H1 (cell line): ENCODE measurements around the gene HSPA1A. TPM values are rescaled to one million over a fixed set of nuclear protein-coding genes. Genes with fewer than 3 reads are reported as not detected.

Experiments used
- CTCF ChIA-PET: fragments of 300-600 bp; sonication (Branson Sonifier 250); formaldehyde crosslinking; loops from one replicate; lab custom pipeline; 2021; ENCODE audit not compliant: partially characterized antibody; lab: Charles Lee
- POLR2A ChIA-PET: fragments of 300-600 bp; sonication (Branson Sonifier 250); formaldehyde crosslinking; loops from one replicate; lab custom pipeline; 2021; ENCODE audit warnings: inconsistent platforms; ENCODE audit not compliant: partially characterized antibody; lab: Charles Lee
- DNase-seq, 2 experiments: peaks; one replicate each; pipeline versions ENCODE4 v3.0.0 to v3.0.0-alpha.2; 2010 to 2022; ENCODE audit warnings: low spot score in 2 of 2, low read depth in 1 of 2, mixed read lengths in 1 of 2
- FAIRE-seq: peaks from 2 replicates; lab custom pipeline; 2011; peaks lifted over from hg19 to GRCh38; lab: Jason Lieb, UNC
- H2AFZ ChIP-seq: 2 replicates; pipeline ENCODE4 v1.8.1; 2012; ENCODE audit warnings: low read length, inconsistent platforms
- H2AK5ac ChIP-seq: 2 replicates; pipeline ENCODE4 v1.6.1; 2013; ENCODE audit warnings: low read depth, low read length
- H2BK120ac ChIP-seq: replicated peaks from 2 replicates; pipeline ENCODE3; 2013; ENCODE audit warnings: low read depth, low read length, inconsistent platforms
- H2BK12ac ChIP-seq: 2 replicates; pipeline ENCODE4 v1.6.1; 2013; ENCODE audit warnings: low read depth, low read length
- H2BK15ac ChIP-seq: 2 replicates; pipeline ENCODE4 v1.6.1; 2013; ENCODE audit warnings: low read length
- H2BK20ac ChIP-seq: 2 replicates; pipeline ENCODE4 v1.6.1; 2013; ENCODE audit warnings: low read length
- H2BK5ac ChIP-seq: 2 replicates; pipeline ENCODE4 v1.6.1; 2013; ENCODE audit warnings: low read depth, low read length
- H3K14ac ChIP-seq: 2 replicates; pipeline ENCODE4 v1.6.1; 2013; ENCODE audit warnings: inconsistent platforms; ENCODE audit not compliant: insufficient read length
- H3K18ac ChIP-seq: 2 replicates; pipeline ENCODE4 v1.6.1; 2013; ENCODE audit warnings: low read length; ENCODE audit errors: extremely low read depth
- H3K23ac ChIP-seq: 2 replicates; pipeline ENCODE4 v1.6.1; 2013; ENCODE audit warnings: inconsistent platforms; ENCODE audit not compliant: insufficient read length
- H3K23me2 ChIP-seq: 2 replicates; pipeline ENCODE4 v1.6.1; 2013; ENCODE audit warnings: low read depth, low read length
- H3K27ac ChIP-seq: 2 replicates; pipeline ENCODE4 v1.6.1; 2011; ENCODE audit warnings: low read depth, low read length, inconsistent platforms
- H3K27me3 ChIP-seq, 4 experiments: replicated peaks in 1 of 4; 1 replicate in 1 of 4; 2 replicates in 3 of 4; pipeline versions ENCODE4 v1.6.1 to v1.8.1; 2011 to 2013; ENCODE audit warnings: low read length in 3 of 4, mild to moderate bottlenecking in 3 of 4, inconsistent platforms in 2 of 4, mixed read lengths in 2 of 4, moderate library complexity in 1 of 4; ENCODE audit not compliant: control insufficient read depth in 3 of 4, insufficient read depth in 3 of 4; ENCODE audit errors: extremely low read depth in 1 of 4
- H3K36me3 ChIP-seq, 4 experiments: 2 replicates each; pipeline versions ENCODE4 v1.6.1 to v1.8.1; 2011 to 2013; ENCODE audit warnings: mild to moderate bottlenecking in 4 of 4, low read length in 3 of 4, moderate library complexity in 2 of 4, control low read depth in 1 of 4, inconsistent platforms in 1 of 4; ENCODE audit not compliant: insufficient read depth in 4 of 4, control insufficient read depth in 2 of 4
- H3K4ac ChIP-seq: replicated peaks from 2 replicates; pipeline ENCODE3; 2013; ENCODE audit warnings: low read length, low read depth, mixed read lengths, inconsistent platforms; ENCODE audit not compliant: insufficient read length
- H3K4me1 ChIP-seq, 4 experiments: replicated peaks in 1 of 4; 1 replicate in 1 of 4; 2 replicates in 3 of 4; pipeline versions ENCODE4 v1.6.1 to v1.8.1; 2011 to 2013; ENCODE audit warnings: low read length in 3 of 4, inconsistent platforms in 2 of 4, mixed read lengths in 1 of 4; ENCODE audit not compliant: insufficient read depth in 4 of 4, control insufficient read depth in 3 of 4
- H3K4me2 ChIP-seq, 2 experiments: 2 replicates each; pipeline versions ENCODE4 v1.6.1 to v1.8.1; 2011 to 2013; ENCODE audit warnings: low read depth in 2 of 2, low read length in 2 of 2, control low read depth in 1 of 2, inconsistent platforms in 1 of 2, mild to moderate bottlenecking in 1 of 2; ENCODE audit not compliant: insufficient read depth in 1 of 2
- H3K4me3 ChIP-seq, 4 experiments: fragments of 200-600, 300-600 bp in 1 of 4; sonication (generic), shearing (Covaris generic), sonication (Bioruptor Twin) in 1 of 4; 2 replicates each; pipeline versions ENCODE4 v1.5.1 to v1.8.1; 2011 to 2016; ENCODE audit warnings: low read length in 4 of 4, low read depth in 3 of 4, control low read depth in 2 of 4, inconsistent platforms in 2 of 4, mild to moderate bottlenecking in 2 of 4, mixed read lengths in 1 of 4, moderate library complexity in 1 of 4; ENCODE audit not compliant: insufficient read depth in 2 of 4; ENCODE audit errors: extremely low read depth in 1 of 4
- H3K56ac ChIP-seq: replicated peaks from 2 replicates; pipeline ENCODE3; 2013; ENCODE audit warnings: low read depth, mild to moderate bottlenecking, mixed read lengths, low read length, inconsistent platforms; ENCODE audit not compliant: insufficient read length
- H3K79me1 ChIP-seq: 2 replicates; pipeline ENCODE4 v1.6.1; 2013; ENCODE audit warnings: low read depth, low read length, control low read depth
- H3K79me2 ChIP-seq, 2 experiments: 2 replicates each; pipeline versions ENCODE4 v1.6.1 to v1.8.1; 2012 to 2013; ENCODE audit warnings: low read length in 2 of 2, mild to moderate bottlenecking in 2 of 2, inconsistent platforms in 1 of 2; ENCODE audit not compliant: insufficient read depth in 2 of 2, control insufficient read depth in 1 of 2
- H3K9ac ChIP-seq, 4 experiments: replicated peaks in 1 of 4; 1 replicate in 1 of 4; 2 replicates in 3 of 4; pipeline versions ENCODE4 v1.6.1 to v1.8.1; 2011 to 2013; ENCODE audit warnings: low read depth in 3 of 4, low read length in 3 of 4, control low read depth in 2 of 4, mild to moderate bottlenecking in 2 of 4, moderate library complexity in 2 of 4, inconsistent platforms in 1 of 4; ENCODE audit errors: extremely low read depth in 1 of 4
- H3K9me3 ChIP-seq, 2 experiments: 2 replicates each; pipeline versions ENCODE4 v1.6.1 to v1.8.1; 2012 to 2013; ENCODE audit warnings: mild to moderate bottlenecking in 2 of 2, moderate library complexity in 2 of 2, control low read depth in 1 of 2, inconsistent platforms in 1 of 2, low read depth in 1 of 2, low read length in 1 of 2, mixed read lengths in 1 of 2; ENCODE audit not compliant: insufficient read depth in 2 of 2
- H4K20me1 ChIP-seq, 2 experiments: replicated peaks in 1 of 2; 2 replicates each; pipeline versions ENCODE3 to v1.8.1; 2011 to 2013; ENCODE audit warnings: inconsistent platforms in 2 of 2, low read length in 2 of 2, mild to moderate bottlenecking in 1 of 2; ENCODE audit not compliant: insufficient read depth in 2 of 2, control insufficient read depth in 1 of 2
- H4K5ac ChIP-seq: 2 replicates; pipeline ENCODE4 v1.6.1; 2013; ENCODE audit warnings: low read length, low read depth, mixed read lengths, inconsistent platforms; ENCODE audit not compliant: insufficient read length
- H4K8ac ChIP-seq: 2 replicates; pipeline ENCODE4 v1.8.0; 2013; ENCODE audit warnings: mild to moderate bottlenecking, moderate library complexity, low read length, inconsistent platforms; ENCODE audit not compliant: insufficient read depth; ENCODE audit errors: extremely low read depth
- H4K91ac ChIP-seq: replicated peaks from 2 replicates; pipeline ENCODE3; 2013; ENCODE audit warnings: low read length, mixed read lengths, inconsistent platforms; ENCODE audit not compliant: insufficient read length
- ATF3 ChIP-seq: IDR thresholded peaks from 2 replicates; pipeline ENCODE4 v1.6.1; 2011; ENCODE audit warnings: low read depth, mild to moderate bottlenecking, low read length; ENCODE audit not compliant: insufficient read depth
- BRCA1 ChIP-seq: IDR thresholded peaks from 2 replicates; pipeline ENCODE4 v1.6.1; 2012; ENCODE audit warnings: low read depth, low read length, improper control_type of control experiment
- CHD2 ChIP-seq: IDR thresholded peaks from 2 replicates; pipeline ENCODE4 v1.6.1; 2012; ENCODE audit warnings: low read length, improper control_type of control experiment
- EZH2 ChIP-seq: fragments of 200-600 bp; sonication (generic); IDR thresholded peaks from 2 replicates; pipeline ENCODE4 v1.7.1; 2012; ENCODE audit warnings: low read depth, mild to moderate bottlenecking, moderate library complexity, low read length, inconsistent platforms; ENCODE audit not compliant: severe bottlenecking
- GABPA ChIP-seq: IDR thresholded peaks from 2 replicates; pipeline ENCODE4 v1.6.1; 2011; ENCODE audit warnings: mild to moderate bottlenecking, low read length, moderate library complexity, borderline replicate concordance; ENCODE audit not compliant: insufficient read depth
- KDM4A ChIP-seq: IDR thresholded peaks from one replicate; pipeline ENCODE4 v1.7.1; 2012; ENCODE audit warnings: low read depth, mild to moderate bottlenecking, moderate library complexity, low read length, inconsistent platforms; ENCODE audit not compliant: severe bottlenecking
- MAX ChIP-seq: IDR thresholded peaks from 2 replicates; pipeline ENCODE4 v1.6.1; 2012; ENCODE audit warnings: inconsistent platforms
- NRF1 ChIP-seq: IDR thresholded peaks from 2 replicates; pipeline ENCODE4 v1.6.1; 2011; ENCODE audit warnings: mild to moderate bottlenecking, low read depth, low read length, improper control_type of control experiment
- POU5F1 ChIP-seq: IDR thresholded peaks from 2 replicates; pipeline ENCODE4 v1.6.1; 2011; ENCODE audit warnings: low read depth, mild to moderate bottlenecking, low read length, moderate library complexity
- SAP30 ChIP-seq: fragments of 300-600 bp; sonication (generic); IDR thresholded peaks from 2 replicates; pipeline ENCODE4 v1.7.1; 2012; ENCODE audit warnings: low read length, moderate library complexity, mild to moderate bottlenecking, inconsistent platforms; ENCODE audit not compliant: insufficient read depth, insufficient replicate concordance
- SUZ12 ChIP-seq: fragments of 200-600 bp; sonication (generic); IDR thresholded peaks from 2 replicates; pipeline ENCODE4 v1.6.1; 2012; ENCODE audit warnings: mild to moderate bottlenecking, inconsistent platforms, low read length, moderate library complexity, mixed read lengths
- TAF7 ChIP-seq: optimal IDR thresholded peaks from 2 replicates; pipeline ENCODE3; 2011; ENCODE audit warnings: low read depth, mild to moderate bottlenecking, inconsistent platforms, low read length, moderate library complexity, borderline replicate concordance
- WGBS, 2 experiments: shearing (Covaris generic) in 1 of 2; methylation state at CpG; one replicate each; pipeline versions ENCODE4 v1.1.6 to v1.1.7; 2013 to 2015; ENCODE audit warnings: low lambda C conversion rate in 2 of 2, mixed read lengths in 2 of 2, inconsistent platforms in 1 of 2, low coverage in 1 of 2, missing lambda C conversion rate in 1 of 2; ENCODE audit not compliant: insufficient replicate concordance in 2 of 2, insufficient coverage in 1 of 2, insufficient read length in 1 of 2; ENCODE audit errors: extremely low coverage in 1 of 2, missing lambda C conversion rate in 1 of 2; 5-methylcytosine and 5-hydroxymethylcytosine counted together
- polyA plus RNA-seq, 7 experiments: library from polyadenylated mRNA; depleted of rRNA in 3 of 7; stranded (reverse) in 5 of 7; unstranded in 2 of 7; fragments of >200 nt in 5 of 7; fragments of 200-250 nt in 2 of 7; gene quantifications; 1 replicate in 5 of 7; 2 replicates in 1 of 7; 4 replicates in 1 of 7; pipeline versions ENCODE4 v1.2.1 to v1.2.3, GENCODE V29; 2011 to 2013; ENCODE audit warnings: missing spikeins in 2 of 7, mixed read lengths in 2 of 7
- total RNA-seq: library from RNA; stranded (reverse); fragmentation: NEBNext Ultra II Directional; extraction: Animal tissue kit (Norgen Biotek cat#: 25700); gene quantifications from 2 replicates; pipeline ENCODE4 v1.2.1, GENCODE V29; 2021

Gene HSPA1A
- total and polyA plus RNA-seq, 2 of the 8 experiments (the other 6 are each of a cell fraction or from before 2014, with no cell fraction given) = 40.7 to 54.0 TPM

GRCh38 chr6:31792761-31793171 lies 22.6 kb upstream of the HSPA1A start:
- Histone ChIP-seq H3K4me3 (no peak overlapping the region), H2AFZ (no peak overlapping the region), H2BK12ac (no peak overlapping the region), H3K23me2 (peaks cover 5% of the 10 kb centered on the region; the same call in 1 of the 2 replicates), H4K8ac (no peak overlapping the region), H4K91ac (no peak overlapping the region), H3K79me2 (peaks cover 0 to 19% of the 10 kb centered on the region in 2 experiments; a peak in 2 of 4 replicates), H3K9ac (no peak overlapping the region), H3K56ac (peak overlapping the region; percentile 6), H3K4ac (no peak overlapping the region), H2BK15ac (no peak overlapping the region), H3K36me3 (peaks cover 4 to 43% (median 16%) of the 10 kb centered on the region in 4 experiments; a peak in 6 of 8 replicates), H3K14ac (no peak overlapping the region), H2AK5ac (no peak overlapping the region), H3K27me3 (no peaks in the 10 kb centered on the region), H2BK5ac (no peak overlapping the region), H4K5ac (no peak overlapping the region), H3K79me1 (peaks cover 3% of the 10 kb centered on the region; the same call in 1 of the 2 replicates), H3K27ac (no peak overlapping the region), H3K9me3 (no peaks in the 10 kb centered on the region), H3K4me2 (no peak overlapping the region), H2BK120ac (no peak overlapping the region), H3K18ac (no peak overlapping the region), H3K23ac (no peak overlapping the region), H3K4me1 (peaks cover 0 to 2% (median under 1%) of the 10 kb centered on the region in 4 experiments; a peak in 3 of 7 replicates), H4K20me1 (peaks cover 0 to 6% of the 10 kb centered on the region in 2 experiments), H2BK20ac (no peak overlapping the region)
- FAIRE-seq (no peak), DNase-seq (no peak)
- WGBS, 2 experiments = 95% methylated on average over 11 of the region's 12 CpGs; no CpG with 5 or more reads in 1 of the 2 experiments
- POLR2A ChIA-PET = interaction anchor here (1.4 to 10.3 kb wide), 4 partner anchors 9 to 119 kb away, joined by 3 to 85 read pairs (median 6); partner anchors contain the start of gene VWA7
- CTCF ChIA-PET = interaction anchor here (0.6 to 15.6 kb wide), 4 partner anchors 14 to 114 kb away, joined by 3 to 228 read pairs (median 6); partner anchors contain the start of genes LSM2 and VWA7
- TF ChIP-seq SUZ12 = no peak
- TF ChIP-seq EZH2 = no peak
- no peak for TF ChIP-seq ATF3
- no peak for TF ChIP-seq TAF7
- no peak for TF ChIP-seq POU5F1
- TF ChIP-seq GABPA = no peak
- TF ChIP-seq KDM4A = no peak
- no peak for TF ChIP-seq SAP30
- TF ChIP-seq MAX = no peak
- TF ChIP-seq NRF1 = no peak
- no peak for TF ChIP-seq CHD2
- TF ChIP-seq BRCA1 = no peak
